GM18861 (cell line): ENCODE results near the gene PKD1L1.

Experiments
- ATAC-seq: cut with Tn5 transposase; IDR thresholded peaks from one replicate; pipeline ENCODE4 v1.9.1; 2021; ENCODE audit not compliant: unreplicated experiment

PKD1L1 gene

DNA sequence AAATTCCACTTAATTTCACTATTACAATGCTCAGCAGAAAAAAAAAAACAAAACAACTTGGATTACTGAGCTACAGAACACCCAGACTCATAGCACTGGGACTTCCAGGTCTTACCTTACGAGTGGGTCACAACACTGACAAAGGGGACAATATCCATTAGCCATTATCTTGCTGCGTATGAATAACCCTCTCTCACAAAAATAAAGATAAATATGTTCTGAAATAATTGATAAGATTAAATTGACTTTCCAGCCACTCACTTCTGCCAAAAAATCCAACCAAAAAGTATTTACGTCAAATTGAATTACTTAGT, 128.7 kb downstream of the PKD1L1 start:
- ATAC-seq: no peak

DNA sequence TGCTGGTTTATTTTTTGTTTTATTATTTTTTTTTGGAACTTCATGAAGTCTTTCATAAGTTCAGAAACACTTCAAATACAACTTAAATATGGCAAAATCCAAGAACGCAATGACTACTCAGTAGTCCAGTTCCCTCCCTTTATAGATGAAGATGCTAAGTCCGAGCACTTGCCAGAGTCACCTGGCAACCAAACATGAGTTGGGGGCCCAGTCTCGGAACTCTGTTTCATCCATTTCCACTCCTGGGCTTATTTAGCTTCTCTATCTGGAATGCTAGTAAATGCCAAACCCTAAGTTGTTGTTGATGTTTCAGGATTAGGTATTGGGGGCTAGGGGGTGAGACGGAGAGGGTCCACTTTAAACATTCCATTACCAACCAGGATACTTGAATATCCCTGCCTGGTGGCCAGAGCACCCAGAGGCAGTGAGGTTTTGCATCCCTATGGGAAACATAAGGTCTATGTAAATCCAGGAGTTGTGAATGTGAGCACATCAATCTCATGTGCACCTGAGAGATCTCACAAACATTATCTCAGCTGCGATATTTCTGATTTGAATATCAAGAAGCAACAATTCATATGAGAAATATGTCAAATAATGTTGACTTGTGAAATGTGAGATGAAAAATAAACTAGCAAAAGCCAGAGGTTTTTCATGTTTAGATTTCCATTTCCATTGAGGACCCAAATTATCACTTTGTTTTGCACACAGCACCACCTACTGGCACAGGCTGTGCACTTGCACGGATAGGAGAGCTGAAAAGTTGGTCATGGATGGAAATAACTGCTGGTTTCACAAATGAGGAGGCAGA, 129.3 kb downstream of the PKD1L1 start:
- ATAC-seq: no peak

DNA sequence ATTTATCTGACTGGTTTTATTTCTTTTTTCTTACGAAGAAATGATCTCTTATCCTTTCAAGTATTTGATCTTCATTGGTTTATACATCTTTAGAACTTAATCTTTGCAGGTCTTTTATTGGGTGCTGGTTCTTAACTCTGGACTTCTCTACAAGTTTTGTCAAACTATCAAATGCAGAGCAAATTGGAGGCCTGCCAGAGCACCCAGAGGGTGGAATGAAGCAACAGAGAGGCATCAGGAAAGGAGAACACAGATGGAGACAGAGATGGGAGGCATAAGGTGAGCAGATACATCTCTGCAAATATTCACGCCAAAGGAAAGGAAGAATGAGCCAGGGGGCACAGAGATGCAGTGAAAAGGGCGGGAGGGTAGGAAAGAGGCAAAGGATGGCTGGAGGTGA, 130.3 kb downstream of the PKD1L1 start:
- ATAC-seq: no peak

DNA sequence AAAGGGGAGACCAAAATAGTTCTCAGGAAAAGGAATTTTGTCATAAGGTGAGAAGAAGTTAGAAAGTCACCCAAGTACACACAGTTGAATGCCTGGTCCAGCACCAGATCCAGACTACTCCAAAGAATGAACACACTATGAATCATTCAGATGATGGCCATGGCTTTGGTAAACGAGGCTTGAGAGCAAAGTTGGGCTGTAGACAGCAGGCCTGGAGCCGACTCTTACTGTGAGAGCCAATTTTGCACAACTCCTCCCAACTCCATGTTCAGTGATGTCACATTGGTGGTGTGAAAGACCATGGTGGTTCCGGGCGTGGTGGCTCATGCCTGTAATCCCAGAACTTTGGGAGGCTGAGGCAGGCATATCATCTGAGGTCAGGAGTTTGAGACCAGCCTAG, 131.6 kb downstream of the PKD1L1 start:
- ATAC-seq: no peak

DNA sequence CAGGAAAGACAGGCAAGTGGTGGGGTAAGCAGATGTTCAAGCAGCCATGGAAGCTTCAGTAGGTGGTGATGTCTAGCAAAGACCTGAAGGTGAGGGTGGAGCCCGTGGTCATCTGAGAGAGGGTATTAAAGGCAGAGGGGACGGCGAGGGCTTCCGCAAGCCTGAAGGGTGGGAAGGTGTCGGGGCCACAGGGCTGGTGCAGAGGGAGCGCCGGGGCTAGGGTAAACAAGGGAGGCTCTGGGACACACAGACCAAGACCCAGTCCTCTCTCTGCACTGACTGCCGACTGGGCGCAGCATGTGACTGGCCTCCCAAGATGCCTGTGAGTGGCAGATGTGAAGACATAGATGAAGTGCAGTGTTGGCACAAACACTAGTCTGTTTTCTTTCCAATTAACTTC, 132.4 kb downstream of the PKD1L1 start:
- ATAC-seq: no peak

DNA sequence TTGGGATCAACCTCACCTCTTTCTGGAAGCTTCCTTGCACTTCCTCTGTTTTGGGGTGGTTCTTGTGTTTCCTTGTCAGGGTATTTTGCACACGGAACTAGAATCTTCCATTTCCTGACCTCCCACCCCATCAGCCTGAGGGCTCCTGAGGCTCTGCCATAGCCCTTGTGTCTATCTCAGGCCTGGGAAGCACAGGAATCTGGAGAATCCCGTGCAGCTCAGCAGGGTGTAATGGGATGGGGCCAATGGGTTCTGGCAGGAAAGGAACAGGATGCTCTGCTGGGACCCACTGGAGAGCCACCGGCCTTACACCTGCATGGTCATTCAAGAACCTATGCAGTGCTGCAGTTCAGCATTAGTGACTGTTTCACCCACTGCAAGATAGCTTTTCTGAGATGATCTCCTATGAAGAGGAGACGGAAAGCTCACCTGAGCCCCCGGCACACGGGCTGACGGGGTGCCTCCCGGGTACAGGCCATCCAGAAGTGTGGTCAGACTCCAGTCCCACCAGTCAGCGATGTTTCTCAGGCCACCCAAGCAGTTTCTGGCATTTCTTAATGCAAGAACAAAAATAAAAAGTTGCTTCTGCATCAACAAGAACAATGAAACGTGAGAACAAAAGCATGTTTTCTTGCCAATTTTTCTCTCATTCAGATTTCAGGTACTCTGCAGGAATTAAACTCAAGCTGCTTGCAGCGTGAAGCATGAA, 133.2 kb downstream of the PKD1L1 start:
- ATAC-seq: no peak

DNA sequence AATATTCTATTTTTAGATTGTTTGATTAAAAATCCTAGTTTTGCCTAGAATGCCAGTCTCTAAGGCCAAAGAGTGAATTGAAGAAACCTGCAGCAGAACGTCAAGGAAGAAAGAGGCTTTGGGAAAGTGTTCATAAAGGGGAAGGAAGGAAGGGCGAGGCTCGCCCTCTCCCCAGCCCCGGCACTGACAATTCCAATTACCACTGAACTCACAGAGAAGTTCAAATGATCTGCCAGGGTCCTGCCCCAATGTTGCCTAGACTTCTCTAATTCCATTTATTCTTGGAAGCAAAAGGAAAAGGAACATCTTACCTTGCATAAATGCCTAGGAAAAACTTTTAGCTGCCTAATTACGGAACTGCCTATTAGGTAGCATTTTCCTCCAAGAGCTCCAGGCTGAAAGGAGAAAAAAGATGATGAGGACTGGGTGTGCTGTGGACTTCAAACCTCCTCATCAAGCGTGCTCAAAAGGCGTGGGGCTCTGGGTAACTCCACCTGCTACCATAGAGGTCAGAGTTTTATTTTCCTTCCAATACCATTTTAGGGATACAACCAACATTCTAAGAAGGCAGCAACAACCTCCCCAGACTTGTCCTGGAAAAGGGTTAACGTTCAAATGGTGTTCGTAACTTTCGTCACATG, 134.5 kb downstream of the PKD1L1 start:
- ATAC-seq: no peak

DNA sequence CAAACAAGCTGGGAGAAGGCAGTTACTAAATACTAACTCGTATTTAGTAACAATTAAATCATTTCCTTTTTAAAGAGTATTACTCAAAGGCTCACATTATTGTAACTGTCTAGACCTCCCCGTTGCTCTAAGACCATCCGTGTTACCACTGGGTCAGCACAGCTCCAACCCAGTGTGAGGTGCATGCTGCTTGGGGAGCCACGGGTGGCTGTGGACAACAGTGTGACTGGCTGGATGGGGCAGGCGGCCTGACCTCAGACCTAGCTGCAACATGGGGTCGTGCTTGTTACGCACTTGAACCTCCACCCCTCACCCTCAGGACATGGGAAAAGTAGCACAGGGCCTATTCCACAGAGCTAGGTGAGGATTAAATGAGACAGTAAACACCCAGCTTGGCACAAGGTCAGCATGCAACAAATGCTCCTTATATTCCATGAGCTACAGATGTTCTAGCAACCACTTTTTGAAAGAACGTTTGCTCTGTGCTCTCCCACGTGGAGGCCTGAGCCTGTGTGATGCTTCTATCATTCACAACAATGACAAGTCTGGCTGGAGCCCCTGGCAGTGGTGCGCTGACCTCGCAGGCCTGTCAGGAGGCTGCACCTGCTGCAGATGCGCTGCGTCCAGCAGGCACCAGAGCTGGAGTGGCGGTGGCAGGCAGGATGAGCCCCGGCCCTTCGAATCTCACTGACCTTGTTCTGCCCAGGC, 135.7 kb downstream of the PKD1L1 start:
- ATAC-seq: no peak

DNA sequence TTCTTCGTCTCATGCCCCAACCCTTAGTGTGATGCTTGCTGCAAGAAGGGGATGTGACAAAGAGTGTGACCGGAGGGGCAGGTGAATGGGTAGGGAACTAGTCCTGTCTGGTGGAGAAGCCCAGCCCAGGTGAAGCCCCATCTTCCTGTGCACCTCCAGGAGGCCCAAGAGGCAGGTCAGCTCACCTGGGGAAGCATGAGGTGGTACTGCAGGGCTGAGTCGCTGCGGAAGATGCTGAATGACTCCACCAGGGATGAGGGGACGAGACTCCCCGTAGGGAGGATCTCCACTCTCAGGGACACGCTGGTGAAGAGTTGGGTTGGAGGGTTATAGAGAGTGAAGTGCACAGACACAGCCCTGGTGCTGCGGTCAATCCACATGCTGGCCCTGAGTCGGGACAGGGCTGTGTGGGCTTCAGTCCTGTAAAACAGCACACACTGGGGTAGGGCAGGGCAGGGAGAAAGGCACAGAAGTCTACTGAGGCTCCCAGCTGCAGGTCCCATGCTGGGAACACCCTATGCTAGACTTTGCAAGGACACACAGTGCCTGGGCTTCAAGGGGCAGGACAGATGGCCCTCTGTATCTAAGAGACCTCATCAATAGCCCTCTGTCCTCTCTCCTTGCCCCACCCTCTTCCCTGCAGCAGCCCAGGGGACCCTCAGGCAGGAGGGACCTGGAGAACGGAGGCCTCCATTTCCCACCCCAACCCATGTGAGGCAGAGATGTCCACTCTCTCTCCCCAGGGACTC, 136.5 kb downstream of the PKD1L1 start:
- no peak for ATAC-seq

DNA sequence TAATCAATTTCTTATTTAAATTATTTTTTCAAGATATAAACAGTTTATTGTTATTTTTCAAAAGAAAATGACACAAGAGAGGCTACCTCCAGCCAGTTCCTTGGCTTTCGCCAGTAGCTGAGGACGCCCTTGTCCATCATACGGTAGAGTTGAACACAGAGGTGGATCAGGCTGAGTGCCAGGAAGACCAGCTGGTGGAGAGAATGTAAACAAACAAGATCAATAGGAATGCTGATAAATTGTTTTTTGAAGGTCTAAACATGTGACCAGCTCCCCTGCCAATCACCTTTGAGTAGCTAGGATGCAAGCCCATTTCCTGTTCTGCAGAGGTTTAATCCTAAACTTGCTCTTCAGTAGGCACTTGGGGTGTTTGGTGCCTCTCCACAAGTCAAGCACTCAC, 138.9 kb downstream of the PKD1L1 start:
- ATAC-seq: no peak

DNA sequence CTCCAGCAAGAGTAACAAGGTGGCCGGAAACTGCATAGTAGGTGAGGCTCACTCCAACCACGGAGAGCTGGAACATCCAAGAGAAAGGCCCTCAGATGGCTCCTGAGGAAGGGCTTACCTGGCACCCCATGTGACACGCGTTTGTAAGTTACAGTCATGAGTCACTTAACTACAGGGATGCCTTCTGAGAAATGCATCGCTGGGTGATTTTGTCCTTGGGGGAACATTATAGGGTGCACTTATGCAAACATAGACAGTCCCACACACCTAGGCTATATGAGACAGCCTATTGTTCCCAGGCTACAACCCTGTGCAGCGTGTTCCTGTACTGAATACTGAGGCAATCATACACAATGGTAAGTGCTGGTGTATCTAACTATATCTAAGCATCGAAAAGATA, 139.9 kb downstream of the PKD1L1 start:
- no peak for ATAC-seq

DNA sequence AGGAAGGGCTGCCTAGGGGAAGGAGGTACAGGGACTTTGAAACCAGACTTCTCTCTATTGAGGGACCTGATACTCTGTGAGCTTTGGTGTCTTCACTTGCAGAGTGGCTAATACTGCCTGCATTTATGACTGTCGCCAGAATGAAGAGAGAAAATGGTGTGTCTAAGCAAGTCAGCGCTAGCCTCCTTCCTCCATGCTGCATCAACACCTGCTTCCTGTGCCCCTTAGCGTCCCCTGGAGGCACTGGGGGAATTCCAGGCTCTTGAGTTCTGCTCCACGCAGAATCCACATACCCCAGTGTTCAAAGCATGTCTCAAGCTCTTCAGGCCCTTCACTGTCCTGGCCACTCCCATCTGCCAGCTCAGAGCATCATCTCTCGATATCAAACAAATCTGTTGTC, 140.5 kb downstream of the PKD1L1 start:
- no peak for ATAC-seq

DNA sequence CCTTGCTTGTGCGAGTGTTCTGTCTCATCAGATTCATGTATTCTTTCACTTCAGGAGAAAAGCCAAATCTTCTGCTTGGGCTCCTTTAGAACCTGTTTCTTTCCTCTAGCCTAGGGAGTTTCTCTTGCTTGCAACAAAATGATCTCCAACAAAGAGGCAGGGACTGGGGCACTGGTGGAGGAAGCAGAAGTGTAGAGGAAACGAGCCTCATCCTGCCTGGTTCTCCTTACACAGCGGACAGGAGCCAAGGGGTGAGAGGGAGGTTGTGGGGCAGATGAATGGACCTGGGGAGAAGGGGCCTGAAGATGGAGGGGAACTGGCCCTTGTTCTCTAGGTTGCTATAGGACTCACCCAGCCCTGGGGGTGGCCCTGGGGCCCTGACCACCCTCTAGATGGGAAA, 141.1 kb downstream of the PKD1L1 start:
- no peak for ATAC-seq

DNA sequence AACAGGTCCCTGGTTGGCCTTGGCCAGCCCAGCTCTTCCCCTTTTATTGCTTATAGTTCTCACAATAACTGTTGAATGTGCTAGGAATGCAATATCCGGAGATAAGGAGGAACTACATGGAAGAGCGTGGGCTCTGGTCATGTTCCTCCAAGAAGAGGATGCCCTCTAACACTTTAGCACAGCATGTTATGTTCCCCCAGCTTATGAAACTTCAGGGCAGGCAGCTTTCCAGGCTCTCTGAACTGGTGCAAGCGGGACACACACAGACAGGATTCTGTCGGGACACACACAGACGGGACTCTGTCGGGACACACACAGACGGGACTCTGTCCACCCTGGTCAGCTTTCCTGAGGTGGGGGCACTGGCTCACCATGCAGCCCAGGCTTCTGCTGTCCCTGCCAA, 141.6 kb downstream of the PKD1L1 start:
- no peak for ATAC-seq

DNA sequence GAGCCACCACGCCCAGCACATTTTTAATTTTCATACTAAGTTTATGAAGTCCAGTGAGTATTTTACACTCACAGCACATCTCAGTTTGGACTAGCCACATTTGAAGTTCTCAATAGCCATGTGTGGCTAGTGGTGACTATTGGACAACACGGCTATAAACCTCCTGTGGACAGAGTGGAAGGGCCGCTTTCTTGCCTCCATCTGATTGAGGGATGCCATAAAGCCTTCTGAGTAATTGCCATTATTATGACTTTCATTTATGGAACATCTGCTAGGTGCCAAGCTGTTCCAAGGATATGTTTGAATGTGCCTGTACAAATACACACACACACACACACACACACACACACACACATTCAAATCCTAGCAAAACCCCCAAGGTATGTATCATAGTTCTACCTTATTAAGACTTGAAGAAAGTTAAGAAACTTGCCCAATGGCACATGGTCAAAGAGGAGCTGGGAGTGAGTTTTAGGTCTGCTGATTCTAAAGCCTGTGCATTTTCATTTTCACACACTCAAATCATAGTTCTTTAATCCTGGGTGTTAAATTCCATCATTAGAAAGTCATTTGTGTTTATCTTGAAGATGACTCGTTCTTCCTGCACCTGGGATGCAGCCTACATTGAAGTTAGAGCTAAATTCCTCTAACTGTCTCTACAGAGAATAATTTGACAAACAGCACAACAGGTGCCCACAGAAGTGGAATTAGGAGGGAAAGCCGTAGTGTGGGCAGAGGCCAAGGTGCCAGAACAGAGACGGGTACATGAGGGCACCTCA, 143.3 kb downstream of the PKD1L1 start:
- ATAC-seq: no peak

DNA sequence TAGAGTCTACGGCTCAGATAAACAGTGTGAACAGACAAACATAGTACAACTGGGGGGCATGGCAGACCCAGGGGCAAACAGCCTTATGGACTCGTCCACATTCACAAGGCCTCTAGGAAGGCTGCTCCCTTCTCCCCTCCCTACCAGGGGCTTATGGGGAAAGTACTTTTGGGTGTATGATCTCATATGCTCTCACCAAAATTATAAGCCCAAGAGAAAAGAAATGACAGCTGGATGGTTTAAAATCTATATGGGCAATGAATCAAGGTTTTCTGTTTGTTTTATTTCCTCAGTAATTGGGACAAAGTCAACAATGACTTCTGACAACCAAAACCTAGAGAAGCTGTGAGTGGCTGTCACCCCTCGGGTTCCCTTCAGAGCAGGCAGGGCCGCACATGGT, 144.4 kb downstream of the PKD1L1 start:
- no peak for ATAC-seq

DNA sequence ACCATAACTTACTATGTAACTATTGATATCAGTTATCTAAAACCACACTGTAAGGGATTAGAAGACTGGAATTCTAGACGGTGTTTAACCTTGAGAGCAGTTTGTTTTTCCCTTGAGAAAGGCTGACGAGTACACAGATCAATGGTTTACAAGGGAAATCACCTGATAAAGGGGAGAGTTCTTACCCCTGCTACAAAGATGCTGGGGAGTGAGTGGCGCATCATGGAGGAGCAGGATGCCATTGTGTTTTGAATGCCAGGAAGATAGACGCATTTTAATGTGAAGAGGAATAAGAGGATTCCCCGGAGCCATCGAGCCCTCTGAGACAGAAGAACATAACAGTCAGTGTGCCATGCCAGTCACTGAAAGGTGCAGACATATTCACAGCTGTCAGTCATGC, 145.2 kb downstream of the PKD1L1 start:
- no peak for ATAC-seq

DNA sequence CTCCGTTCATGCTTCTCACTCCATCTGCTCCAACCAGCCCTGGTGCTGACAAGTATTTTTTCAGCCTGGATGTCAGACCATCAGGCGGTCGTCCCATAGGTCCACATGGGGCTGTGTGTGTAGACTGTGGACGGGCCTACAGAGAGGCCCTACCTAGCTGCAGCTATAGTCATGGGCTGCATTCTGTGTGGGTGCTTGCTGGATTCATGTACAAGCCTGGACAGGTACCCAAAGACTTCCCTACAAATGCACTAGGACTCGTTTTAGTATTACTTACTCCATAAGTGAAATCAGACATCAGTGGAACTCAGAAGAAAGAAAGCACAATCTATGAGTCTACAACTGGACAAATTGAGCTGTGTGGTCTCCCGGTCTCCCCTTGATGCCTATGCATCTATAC, 146.8 kb downstream of the PKD1L1 start:
- no peak for ATAC-seq

DNA sequence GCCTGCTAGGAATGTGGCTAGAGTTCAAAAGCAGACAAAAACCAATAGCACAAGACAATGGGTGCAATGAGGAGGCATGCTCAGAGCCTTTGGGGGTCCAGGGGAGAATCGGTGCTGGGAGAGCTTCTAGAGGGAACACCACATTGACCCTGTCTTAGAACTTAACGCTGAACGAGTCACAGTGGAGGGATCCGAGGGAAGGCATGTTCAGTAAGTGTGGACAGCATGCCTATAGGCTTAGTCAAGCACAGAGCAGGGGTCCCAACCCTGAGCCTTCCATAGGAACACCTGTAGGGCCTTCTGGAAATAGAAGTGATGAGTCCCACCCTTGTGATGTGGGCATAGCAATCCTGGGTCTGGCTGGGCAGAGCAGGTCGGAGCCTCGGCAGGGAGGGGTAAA, 148.7 kb downstream of the PKD1L1 start:
- no peak for ATAC-seq

DNA sequence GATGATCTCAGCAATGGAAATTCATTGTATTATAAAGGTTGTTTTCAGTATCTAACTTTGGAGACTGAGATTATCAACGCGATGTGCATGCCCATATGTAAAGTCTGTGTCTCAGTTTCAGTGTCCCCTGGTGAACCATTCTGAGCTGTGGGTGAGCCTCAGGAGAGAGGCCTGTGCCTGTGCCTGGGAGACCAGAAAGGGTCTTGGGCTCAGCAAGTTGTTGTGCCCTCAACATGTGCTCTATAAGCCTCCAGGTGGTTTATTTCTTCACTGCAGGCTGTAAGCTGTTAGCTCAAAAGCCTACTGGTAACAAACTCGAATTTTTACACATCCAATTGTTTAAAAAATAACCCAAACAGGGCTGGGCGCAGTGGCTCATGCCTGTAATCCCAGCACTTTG, 151.9 kb downstream of the PKD1L1 start:
- ATAC-seq: no peak
